Measurements from ENCODE around the gene FUNDC1.

DNA sequence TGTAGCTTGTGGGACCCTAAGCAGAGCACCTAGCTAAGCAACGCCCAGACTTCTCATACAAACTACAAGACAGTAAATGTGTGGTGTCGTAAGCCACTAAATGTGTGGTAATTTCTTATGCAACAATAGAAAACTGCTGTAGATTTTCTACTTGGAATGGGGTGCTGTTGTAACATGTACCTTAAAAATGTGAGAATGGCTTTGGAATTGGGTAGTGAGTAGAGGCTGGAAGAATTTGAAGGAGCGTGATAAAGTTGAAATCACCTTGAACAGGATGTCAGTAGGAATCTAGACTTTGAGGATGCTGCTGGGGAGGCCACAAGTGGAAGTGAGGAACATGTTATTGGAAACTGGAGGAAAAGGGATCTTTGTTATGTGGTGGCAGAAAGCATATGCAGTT, 43.2 kb upstream of the FUNDC1 start:
- TF ChIP-seq, protein P1, sequence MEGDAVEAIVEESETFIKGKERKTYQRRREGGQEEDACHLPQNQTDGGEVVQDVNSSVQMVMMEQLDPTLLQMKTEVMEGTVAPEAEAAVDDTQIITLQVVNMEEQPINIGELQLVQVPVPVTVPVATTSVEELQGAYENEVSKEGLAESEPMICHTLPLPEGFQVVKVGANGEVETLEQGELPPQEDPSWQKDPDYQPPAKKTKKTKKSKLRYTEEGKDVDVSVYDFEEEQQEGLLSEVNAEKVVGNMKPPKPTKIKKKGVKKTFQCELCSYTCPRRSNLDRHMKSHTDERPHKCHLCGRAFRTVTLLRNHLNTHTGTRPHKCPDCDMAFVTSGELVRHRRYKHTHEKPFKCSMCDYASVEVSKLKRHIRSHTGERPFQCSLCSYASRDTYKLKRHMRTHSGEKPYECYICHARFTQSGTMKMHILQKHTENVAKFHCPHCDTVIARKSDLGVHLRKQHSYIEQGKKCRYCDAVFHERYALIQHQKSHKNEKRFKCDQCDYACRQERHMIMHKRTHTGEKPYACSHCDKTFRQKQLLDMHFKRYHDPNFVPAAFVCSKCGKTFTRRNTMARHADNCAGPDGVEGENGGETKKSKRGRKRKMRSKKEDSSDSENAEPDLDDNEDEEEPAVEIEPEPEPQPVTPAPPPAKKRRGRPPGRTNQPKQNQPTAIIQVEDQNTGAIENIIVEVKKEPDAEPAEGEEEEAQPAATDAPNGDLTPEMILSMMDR (conservative IDR thresholded peaks at IDR 0.05), result no peak
- no peak for TF ChIP-seq ZFX (IDR thresholded peaks at IDR 0.05)
